CD14-positive monocyte (primary cell): ENCODE results near the gene DNAJC28. TPM values are rescaled to one million over a fixed set of nuclear protein-coding genes. Genes with fewer than 3 reads are reported as not detected.

Experiments
- DNase-seq, 3 donors: peaks; one replicate each; pipeline ENCODE4 v3.0.0-alpha.2; 2011 to 2022
- H2AFZ ChIP-seq: 2 replicates; pipeline ENCODE4 v1.6.0; 2012; ENCODE audit warnings: mild to moderate bottlenecking, low read depth, low read length, inconsistent platforms; ENCODE audit not compliant: insufficient read depth, poor library complexity, severe bottlenecking
- H3K27ac ChIP-seq, 2 donors: 1 replicate in 1 of 2; 2 replicates in 1 of 2; pipeline ENCODE4 v1.5.1; 2012 to 2013; ENCODE audit warnings: low read length in 2 of 2, control low read depth in 1 of 2, inconsistent platforms in 1 of 2, low read depth in 1 of 2, mild to moderate bottlenecking in 1 of 2
- H3K27me3 ChIP-seq, 2 donors: one replicate each; pipeline versions ENCODE4 v1.6.0 to v1.6.1; 2011 to 2013; ENCODE audit warnings: low read length in 2 of 2; ENCODE audit not compliant: control insufficient read depth in 2 of 2, insufficient read depth in 2 of 2
- H3K36me3 ChIP-seq, 2 donors: replicated peaks in 1 of 2; 1 replicate in 1 of 2; 2 replicates in 1 of 2; pipeline versions ENCODE4 v1.5.1 to v1.6.1; 2012 to 2013; ENCODE audit warnings: low read length in 2 of 2, control low read depth in 1 of 2, inconsistent platforms in 1 of 2, mild to moderate bottlenecking in 1 of 2; ENCODE audit not compliant: insufficient read depth in 2 of 2, control insufficient read depth in 1 of 2
- H3K4me1 ChIP-seq, 2 donors: 1 replicate in 1 of 2; 2 replicates in 1 of 2; pipeline versions ENCODE4 v1.5.1 to v1.6.1; 2012 to 2013; ENCODE audit warnings: low read length in 2 of 2, control low read depth in 1 of 2, inconsistent platforms in 1 of 2, mild to moderate bottlenecking in 1 of 2, moderate library complexity in 1 of 2; ENCODE audit not compliant: insufficient read depth in 2 of 2, control insufficient read depth in 1 of 2
- H3K4me2 ChIP-seq: replicated peaks from 2 replicates; pipeline ENCODE3; 2012; ENCODE audit warnings: low read length, moderate library complexity, mild to moderate bottlenecking; ENCODE audit not compliant: poor library complexity, severe bottlenecking; ENCODE audit errors: extremely low read depth
- H3K4me3 ChIP-seq, 3 experiments: fragments of 200-600 bp in 1 of 3; sonication (generic) in 1 of 3; replicated peaks in 1 of 3; 1 replicate in 2 of 3; 2 replicates in 1 of 3; pipeline ENCODE4 v1.5.1; 2011 to 2013; ENCODE audit warnings: low read length in 3 of 3, mild to moderate bottlenecking in 3 of 3, control low read depth in 2 of 3, low read depth in 2 of 3, inconsistent platforms in 1 of 3, moderate library complexity in 1 of 3
- H3K79me2 ChIP-seq: 2 replicates; pipeline ENCODE4 v1.6.0; 2012; ENCODE audit warnings: mild to moderate bottlenecking, control low read depth, inconsistent platforms, low read length, moderate library complexity; ENCODE audit not compliant: insufficient read depth
- H3K9ac ChIP-seq: 2 replicates; pipeline ENCODE4 v1.6.0; 2017; ENCODE audit warnings: low read length, mild to moderate bottlenecking; ENCODE audit not compliant: insufficient read depth, poor library complexity, severe bottlenecking
- H3K9me3 ChIP-seq, 2 donors: replicated peaks in 1 of 2; 1 replicate in 1 of 2; 2 replicates in 1 of 2; pipeline versions ENCODE4 v1.5.1 to v1.6.1; 2012 to 2013; ENCODE audit warnings: low read length in 2 of 2, control low read depth in 1 of 2; ENCODE audit not compliant: control insufficient read depth in 1 of 2, insufficient read depth in 1 of 2
- H4K20me1 ChIP-seq: 2 replicates; pipeline ENCODE4 v1.6.0; 2012; ENCODE audit warnings: mild to moderate bottlenecking, low read length, control low read depth, moderate library complexity; ENCODE audit not compliant: insufficient read depth
- H3K27ac Mint-ChIP-seq, 7 donors: one replicate each; pipeline ENCODE4 v1.8.0; 2020; ENCODE audit warnings: mild to moderate bottlenecking in 7 of 7, mixed read lengths in 7 of 7, moderate library complexity in 6 of 7, inconsistent platforms in 2 of 7
- H3K27me3 Mint-ChIP-seq, 3 donors: one replicate each; pipeline ENCODE4 v1.8.0; 2021 to 2022; ENCODE audit warnings: low read depth in 3 of 3, mild to moderate bottlenecking in 3 of 3, mixed read lengths in 3 of 3, moderate library complexity in 3 of 3, inconsistent platforms in 1 of 3
- H3K36me3 Mint-ChIP-seq, 2 donors: one replicate each; pipeline ENCODE4 v1.8.0; 2020; ENCODE audit warnings: mixed read lengths in 2 of 2, inconsistent platforms in 1 of 2, mild to moderate bottlenecking in 1 of 2
- H3K4me1 Mint-ChIP-seq: one replicate; pipeline ENCODE4 v1.8.0; 2020; ENCODE audit warnings: mild to moderate bottlenecking, mixed read lengths
- H3K4me3 Mint-ChIP-seq, 2 donors: one replicate each; pipeline ENCODE4 v1.8.0; 2020; ENCODE audit warnings: mild to moderate bottlenecking in 2 of 2, mixed read lengths in 2 of 2, moderate library complexity in 1 of 2
- H3K9me3 Mint-ChIP-seq, 7 donors: one replicate each; pipeline ENCODE4 v1.8.0; 2020 to 2022; ENCODE audit warnings: mixed read lengths in 7 of 7, mild to moderate bottlenecking in 6 of 7, moderate library complexity in 6 of 7, inconsistent platforms in 2 of 7
- CTCF ChIP-seq: fragments of 200-600 bp; IDR thresholded peaks from one replicate; pipeline ENCODE4 v1.8.0; 2022; ENCODE audit warnings: antibody characterized with exemption, mild to moderate bottlenecking
- WGBS: methylation state at CpG from one replicate; pipeline ENCODE4 v1.1.5; 2013; ENCODE audit warnings: missing lambda C conversion rate; ENCODE audit not compliant: insufficient coverage; 5-methylcytosine and 5-hydroxymethylcytosine counted together
- intact Hi-C, 2 donors: fragments of 100-400 bp; cut with micrococcal nuclease; formaldehyde crosslinking; loops; one replicate each; pipeline versions ENCODE4 v1.15.0 to v1.15.1; 2023
- polyA plus RNA-seq, 3 donors: library from polyadenylated mRNA; depleted of rRNA in 1 of 3; unstranded in 2 of 3; stranded (reverse) in 1 of 3; fragments of 300-500 nt in 2 of 3; fragments of >200 nt in 1 of 3; fragmentation: Illumina TruSeq in 2 of 3; gene quantifications; 1 replicate in 2 of 3; 2 replicates in 1 of 3; pipeline ENCODE4 v1.2.3, GENCODE V29; 2012 to 2021

The DNAJC28 gene
- polyA plus RNA-seq, 3 donors, result 0.21 to 1.1 (median 0.26) TPM

- H3K4me3 ChIP-seq, result no peak overlapping the region
- no peaks in the 10 kb centered on the region for H3K27me3 Mint-ChIP-seq
- peaks cover 73 to 85% of the 10 kb centered on the region in 2 donors for H3K36me3 Mint-ChIP-seq
- no peak overlapping the region for H3K4me2 ChIP-seq
- intact Hi-C loops, result no loop called here
- H3K9ac ChIP-seq, result no peak overlapping the region
- H3K36me3 ChIP-seq, result peaks cover 75 to 99% of the 10 kb centered on the region in 2 donors
- H3K9me3 Mint-ChIP-seq, result no peaks in the 10 kb centered on the region
- H4K20me1 ChIP-seq, result no peaks in the 10 kb centered on the region
- H3K27ac Mint-ChIP-seq, result peak overlapping the region in 1 of 7 donors; percentile 23
- H3K79me2 ChIP-seq, result no peaks in the 10 kb centered on the region
- no CpG with 5 or more reads among the region's 2 CpGs for WGBS
- no peak for DNase-seq
- no peaks in the 10 kb centered on the region for H3K4me1 ChIP-seq
- H3K27me3 ChIP-seq, result no peaks in the 10 kb centered on the region
- no peak for TF ChIP-seq CTCF
- no peaks in the 10 kb centered on the region for H3K9me3 ChIP-seq
- peaks cover 6% of the 10 kb centered on the region for H3K4me1 Mint-ChIP-seq
- H3K4me3 Mint-ChIP-seq, result no peak overlapping the region
- peak overlapping the region in 1 of 2 donors; percentile 37 for H3K27ac ChIP-seq
- no peak overlapping the region for H2AFZ ChIP-seq
Measured at GRCh38 chr21:33514229-33514628, 22.7 kb upstream of the DNAJC28 start.

GRCh38 chr21:33512481-33512880 is 21.0 kb upstream of the DNAJC28 start:
- Histone ChIP-seq H3K9ac (no peak overlapping the region), H3K4me1 (no peaks in the 10 kb centered on the region), H4K20me1 (no peaks in the 10 kb centered on the region), H3K4me3 (no peak overlapping the region), H3K9me3 (no peaks in the 10 kb centered on the region), H3K27ac (no peak overlapping the region), H3K27me3 (no peaks in the 10 kb centered on the region), H2AFZ (no peak overlapping the region), H3K4me2 (no peak overlapping the region), H3K36me3 (peaks cover 64 to 99% of the 10 kb centered on the region in 2 donors), H3K79me2 (no peaks in the 10 kb centered on the region)
- Mint-ChIP-seq H3K9me3 (no peaks in the 10 kb centered on the region), H3K4me1 (peaks cover 3% of the 10 kb centered on the region), H3K27ac (no peak overlapping the region), H3K4me3 (no peak overlapping the region), H3K27me3 (no peaks in the 10 kb centered on the region), H3K36me3 (peaks cover 71 to 84% of the 10 kb centered on the region in 2 donors)
- intact Hi-C loops, result no loop called here
- no peak for DNase-seq
- WGBS, result 100% methylated on average over 2 of the region's 3 CpGs
- no peak for TF ChIP-seq CTCF
